Stimulated activated CD8-positive, alpha-beta memory T cell treated with anti-CD3 and anti-CD28 coated beads, Interleukin-12 subunit alpha, Interleukin-12 subunit beta, amount 100 ng/mL, for 4 hours (primary cell): ENCODE results near the gene EPS8L2.

Source experiments
- DNase-seq: peaks from one replicate; pipeline ENCODE4 v3.0.0-alpha.2; 2020; ENCODE audit warnings: low read depth

EPS8L2 gene

GRCh38 chr11:705646-706438 lies at the start of gene EPS8L2:
Gene EPS8L2, plus strand, starts transcription at chr11:706231. Its CDS starts 3,177 bp downstream, at chr11:709408.
- no peak for DNase-seq

DNA sequence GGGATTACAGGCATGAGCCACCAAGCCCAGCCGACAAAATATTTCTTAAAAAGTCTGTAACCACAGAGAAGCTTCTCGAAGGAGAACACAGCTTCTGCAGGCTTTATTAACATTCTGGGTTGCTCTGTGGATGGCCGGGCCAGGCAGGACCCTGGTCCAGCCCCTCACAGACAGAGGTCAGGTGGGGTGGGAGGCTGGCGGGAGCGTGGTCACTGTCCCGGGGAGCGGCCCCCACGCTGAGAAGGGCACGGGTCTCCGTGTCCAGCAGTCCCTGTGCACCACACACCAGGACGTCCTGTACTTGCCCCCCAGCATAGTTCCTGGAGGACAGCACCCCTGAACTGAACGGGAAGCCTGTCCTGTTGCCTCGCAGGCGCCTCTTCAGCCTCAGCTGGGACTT lies 49.6 kb upstream of the EPS8L2 start:
- no peak for DNase-seq

GRCh38 chr11:656866-657265 lies 49.2 kb upstream of the EPS8L2 start:
- DNase-seq: no peak

DNA sequence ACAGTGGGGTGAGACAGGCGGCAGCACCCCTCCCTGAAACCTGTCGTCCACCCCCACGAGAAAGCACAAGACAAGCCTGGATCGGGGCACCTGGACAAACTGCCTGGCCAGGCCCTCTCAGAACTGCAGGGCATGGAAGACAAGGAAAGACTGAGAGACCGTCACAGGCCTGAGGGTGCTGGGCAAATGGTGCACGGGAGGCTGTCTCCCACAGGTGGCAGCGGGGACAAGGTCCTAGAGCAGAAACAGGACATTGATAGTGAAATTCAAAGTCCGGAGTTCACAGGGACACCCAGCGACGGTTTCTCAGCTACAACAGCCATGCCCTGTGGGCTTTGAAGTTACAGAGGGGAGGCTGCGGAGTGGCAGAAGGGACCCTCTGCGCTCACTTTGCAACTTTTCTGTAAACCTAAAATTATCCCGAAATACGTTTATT lies 48.3 kb upstream of the EPS8L2 start:
- DNase-seq: no peak

DNA sequence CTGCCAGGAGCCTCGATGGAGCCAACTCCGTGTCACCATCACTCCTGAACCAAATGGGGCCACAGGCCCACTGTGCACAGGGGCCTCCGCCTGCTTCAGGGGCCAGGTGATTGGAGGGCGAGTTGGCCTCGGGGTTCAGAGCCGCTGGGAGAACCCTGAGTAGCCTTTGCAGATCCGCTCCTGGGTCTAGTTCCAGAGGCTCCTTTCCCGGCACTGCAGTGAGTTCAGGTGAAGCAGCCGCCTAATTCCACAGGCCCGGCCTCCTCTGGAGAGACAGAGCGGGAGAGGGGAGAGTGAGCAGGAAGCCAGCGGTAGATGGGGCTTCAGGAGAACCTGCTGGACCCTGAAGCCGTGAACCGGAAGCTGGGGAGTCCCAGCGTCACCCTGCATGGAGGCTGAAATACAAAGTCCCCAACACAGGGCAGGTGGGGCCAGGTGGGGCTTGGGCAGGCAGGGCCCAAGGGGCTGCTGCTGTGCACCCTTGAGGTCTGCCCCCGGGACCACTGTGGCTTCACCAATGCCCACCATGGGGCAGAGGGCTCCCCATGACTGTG lies 46.4 kb upstream of the EPS8L2 start:
- no peak for DNase-seq

GRCh38 chr11:660281-660680 lies 45.8 kb upstream of the EPS8L2 start:
- DNase-seq: no peak

GRCh38 chr11:660681-661444 lies 45.2 kb upstream of the EPS8L2 start:
- no peak for DNase-seq

DNA sequence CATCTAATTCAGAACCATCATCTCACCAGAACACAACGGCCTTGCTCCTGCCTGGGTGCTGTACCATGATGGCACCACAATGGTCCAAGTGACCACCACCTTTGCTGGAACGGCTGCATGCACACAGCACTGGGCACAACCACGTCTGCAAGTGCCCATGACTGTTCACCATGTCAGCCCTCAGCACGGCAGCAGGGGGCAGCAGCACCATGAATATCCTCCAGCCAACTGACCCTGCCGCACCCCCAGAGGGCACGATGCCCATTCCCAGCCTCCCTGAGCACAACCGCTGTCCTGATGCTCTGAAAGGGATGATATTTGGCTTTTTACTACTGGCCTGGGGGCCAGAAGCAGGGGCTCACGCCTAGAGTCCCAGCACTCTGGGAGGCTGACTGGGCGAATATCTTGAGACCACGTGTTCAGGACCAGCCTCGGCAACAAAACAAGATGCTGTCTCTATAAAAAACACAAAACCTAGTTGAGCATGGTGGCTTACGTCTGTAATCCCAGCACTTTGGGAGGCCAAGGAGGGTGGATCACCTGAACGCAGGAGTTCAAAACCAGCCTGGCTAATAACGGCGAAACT lies 43.2 kb upstream of the EPS8L2 start:
- DNase-seq: no peak

DNA sequence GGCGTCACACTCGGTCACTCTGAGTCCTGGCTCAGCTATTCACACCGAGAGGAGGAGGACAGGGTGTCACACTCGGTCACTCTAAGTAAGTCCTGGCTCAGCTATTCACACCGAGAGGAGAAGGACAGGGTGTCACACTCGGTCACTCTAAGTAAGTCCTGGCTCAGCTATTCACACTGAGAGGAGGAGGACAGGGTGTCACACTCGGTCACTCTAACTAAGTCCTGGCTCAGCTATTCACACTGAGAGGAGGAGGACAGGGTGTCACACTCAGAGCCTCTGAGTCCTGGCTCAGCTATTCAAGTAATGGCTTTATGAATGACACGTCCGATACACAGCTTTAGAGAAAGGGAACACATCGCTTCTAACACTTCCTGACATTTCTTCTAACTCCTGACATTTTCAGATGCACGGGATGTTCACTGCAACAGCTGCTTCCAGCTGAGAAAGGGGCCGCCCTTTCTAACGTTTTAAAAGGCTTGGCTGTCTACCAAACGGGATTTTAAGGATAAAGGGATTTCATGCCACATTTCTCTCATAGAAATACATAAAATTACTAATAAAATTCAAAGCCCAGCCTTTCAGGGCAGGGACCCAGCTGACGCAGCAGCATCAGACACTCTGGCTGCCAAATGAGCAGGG lies 40.8 kb upstream of the EPS8L2 start:
- no peak for DNase-seq

- no peak for DNase-seq
Measured at GRCh38 chr11:665704-666281, 40.2 kb upstream of the EPS8L2 start.

DNA sequence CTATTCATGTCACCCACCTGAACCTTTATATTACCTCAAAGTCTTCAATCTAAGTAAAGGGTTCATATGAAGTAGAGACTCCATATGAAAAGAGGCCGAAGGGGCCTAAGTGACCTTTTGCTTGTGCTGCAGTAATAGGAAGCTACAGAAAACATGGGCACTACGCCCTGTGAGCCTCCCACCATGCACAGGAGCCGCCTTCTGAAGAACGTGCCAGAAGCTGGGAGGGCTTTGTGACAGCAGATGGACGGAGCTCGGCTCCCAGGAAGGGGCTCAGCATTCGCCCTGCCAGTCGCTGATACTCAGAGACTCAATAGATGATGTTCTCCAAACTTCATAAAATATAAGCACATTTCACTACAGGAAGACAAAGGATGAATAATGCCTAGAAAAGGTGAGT lies 32.2 kb upstream of the EPS8L2 start:
- DNase-seq: no peak

GRCh38 chr11:674406-674805 lies 31.6 kb upstream of the EPS8L2 start:
- no peak for DNase-seq

- no peak for DNase-seq
Measured at GRCh38 chr11:678297-678696, 27.7 kb upstream of the EPS8L2 start.

DNA sequence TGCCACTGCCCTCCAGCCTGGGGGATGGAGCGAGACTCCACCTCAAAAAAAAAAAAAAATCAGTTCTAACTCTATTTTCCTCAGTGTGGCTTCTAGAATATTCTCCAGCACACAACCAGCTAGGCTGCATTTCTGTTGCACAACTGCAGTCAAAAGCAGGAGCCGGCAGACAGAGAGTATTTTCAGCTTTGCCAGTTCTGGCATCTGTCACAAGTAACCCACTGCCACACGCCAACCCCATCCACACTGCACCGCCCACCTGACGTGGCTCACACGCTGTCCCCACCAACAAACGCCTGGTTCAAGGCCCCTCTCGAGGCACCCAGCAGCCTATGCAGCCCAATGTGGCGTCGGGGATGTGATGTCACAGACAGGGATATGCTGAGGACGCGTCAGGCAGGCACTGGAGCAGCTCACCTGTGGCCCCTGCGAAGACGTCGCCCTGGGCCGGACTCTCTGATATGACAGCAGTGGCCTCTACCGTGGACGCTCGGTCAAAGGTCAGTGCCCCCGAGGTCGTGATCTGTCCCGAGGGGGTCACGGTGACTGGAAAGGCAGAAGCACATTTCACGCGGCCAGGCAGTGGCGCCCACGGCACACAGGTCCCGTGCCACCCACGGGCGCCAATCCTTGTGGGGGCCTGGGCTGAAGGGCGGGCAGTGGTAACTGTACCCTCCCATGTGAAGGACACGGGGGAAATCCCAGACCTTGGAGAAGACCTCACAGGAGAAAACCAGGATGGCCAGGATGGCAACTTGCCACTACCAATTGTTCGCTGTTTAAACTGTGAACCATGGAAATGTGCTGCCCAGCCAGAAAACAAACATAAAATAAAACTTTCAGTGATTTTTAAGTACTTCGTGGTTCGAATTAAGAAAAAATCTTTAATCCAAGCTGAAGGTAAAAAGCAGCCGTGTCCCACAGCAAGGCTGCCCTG lies 26.5 kb upstream of the EPS8L2 start:
- DNase-seq: no peak

- DNase-seq: no peak
Measured at GRCh38 chr11:680476-680875, 25.6 kb upstream of the EPS8L2 start.

DNA sequence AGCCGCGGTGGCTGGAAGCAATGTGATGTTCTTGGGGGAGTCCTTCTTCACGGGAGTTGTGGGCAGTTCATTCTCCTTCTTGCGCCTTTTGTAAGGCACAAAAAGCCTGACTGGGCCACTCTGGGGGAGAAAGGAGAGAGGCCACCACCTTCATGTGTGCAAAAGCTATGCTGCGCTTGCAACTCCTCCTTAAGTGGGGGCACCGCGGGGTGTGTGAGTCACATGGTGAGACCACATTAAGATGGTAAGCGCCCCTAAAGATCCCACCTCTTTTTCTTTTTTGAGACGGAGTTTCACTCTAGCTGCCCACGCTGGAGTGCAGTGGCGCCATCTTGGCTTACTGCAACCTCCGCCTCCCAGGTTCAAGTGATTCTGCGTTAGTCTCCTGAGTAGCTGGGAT lies 25.1 kb upstream of the EPS8L2 start:
- DNase-seq: no peak

DNA sequence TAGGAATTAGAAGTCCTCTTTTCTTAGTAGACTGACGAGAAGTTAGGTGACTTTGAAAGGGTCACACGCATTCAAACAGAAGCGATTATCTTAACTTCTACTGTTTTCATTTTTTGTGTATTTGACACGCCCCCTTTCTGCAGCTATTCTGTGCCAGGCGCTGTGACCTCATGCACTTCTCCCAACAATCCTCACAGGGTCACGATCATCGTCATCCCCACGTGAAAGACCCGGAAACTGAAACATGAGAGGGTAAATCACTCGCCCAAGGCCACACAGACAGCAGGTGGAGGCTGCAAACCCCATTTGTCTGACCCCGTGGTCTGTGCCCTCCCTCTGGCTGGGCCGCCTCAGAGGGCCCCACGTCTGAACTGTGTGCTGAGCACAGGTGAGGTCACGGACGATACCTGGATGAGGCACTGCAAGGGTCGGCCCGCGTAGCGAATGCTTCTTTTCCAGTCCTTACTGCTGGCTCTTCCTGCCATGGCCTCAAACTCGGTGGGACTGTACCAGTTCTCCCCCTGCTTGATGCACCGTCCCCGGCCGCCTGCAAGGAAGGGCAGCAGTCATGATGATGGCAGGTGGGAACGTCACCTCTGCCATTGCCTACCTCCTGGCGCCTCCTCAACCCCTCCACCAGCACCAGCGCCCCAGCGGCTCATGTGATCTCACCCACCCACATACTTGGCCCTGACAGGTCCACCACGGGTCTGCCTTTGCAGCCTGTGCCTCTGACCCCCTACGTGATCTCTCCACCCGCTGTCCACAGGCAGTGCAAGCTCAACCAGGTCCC lies 19.4 kb upstream of the EPS8L2 start:
- no peak for DNase-seq

- no peak for DNase-seq
Measured at GRCh38 chr11:687751-688150, 18.3 kb upstream of the EPS8L2 start.

- DNase-seq: no peak
Measured at GRCh38 chr11:688681-689080, 17.4 kb upstream of the EPS8L2 start.

DNA sequence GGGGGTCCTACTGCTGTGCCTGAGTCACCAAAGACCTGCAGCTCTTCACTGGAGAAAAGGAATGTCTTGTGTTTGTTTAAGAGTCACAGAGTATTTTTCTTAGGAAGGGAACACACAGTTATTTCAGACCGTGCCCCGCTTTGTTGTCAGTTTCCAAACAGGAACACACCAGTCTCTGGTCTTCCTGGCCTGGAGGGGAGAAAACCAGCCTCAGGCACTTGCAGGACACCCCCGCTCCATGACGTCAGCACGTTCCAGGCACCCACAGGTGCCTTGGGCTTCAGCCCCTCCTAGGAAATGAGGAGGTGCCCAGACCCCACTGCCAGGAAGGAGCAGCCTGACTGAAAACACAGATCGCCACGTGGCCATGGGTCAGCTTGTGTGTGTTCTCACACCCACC lies 16.4 kb upstream of the EPS8L2 start:
- no peak for DNase-seq
